ENCODE measurements around the gene SERPIND1. TPM values are rescaled to one million over a fixed set of nuclear protein-coding genes. Genes with fewer than 3 reads are reported as not detected.

The SERPIND1 gene
- total and polyA plus RNA-seq, 2 of the 8 experiments (the other 6 are each of a cell fraction or from before 2014, with no cell fraction given), result not detected

DNA sequence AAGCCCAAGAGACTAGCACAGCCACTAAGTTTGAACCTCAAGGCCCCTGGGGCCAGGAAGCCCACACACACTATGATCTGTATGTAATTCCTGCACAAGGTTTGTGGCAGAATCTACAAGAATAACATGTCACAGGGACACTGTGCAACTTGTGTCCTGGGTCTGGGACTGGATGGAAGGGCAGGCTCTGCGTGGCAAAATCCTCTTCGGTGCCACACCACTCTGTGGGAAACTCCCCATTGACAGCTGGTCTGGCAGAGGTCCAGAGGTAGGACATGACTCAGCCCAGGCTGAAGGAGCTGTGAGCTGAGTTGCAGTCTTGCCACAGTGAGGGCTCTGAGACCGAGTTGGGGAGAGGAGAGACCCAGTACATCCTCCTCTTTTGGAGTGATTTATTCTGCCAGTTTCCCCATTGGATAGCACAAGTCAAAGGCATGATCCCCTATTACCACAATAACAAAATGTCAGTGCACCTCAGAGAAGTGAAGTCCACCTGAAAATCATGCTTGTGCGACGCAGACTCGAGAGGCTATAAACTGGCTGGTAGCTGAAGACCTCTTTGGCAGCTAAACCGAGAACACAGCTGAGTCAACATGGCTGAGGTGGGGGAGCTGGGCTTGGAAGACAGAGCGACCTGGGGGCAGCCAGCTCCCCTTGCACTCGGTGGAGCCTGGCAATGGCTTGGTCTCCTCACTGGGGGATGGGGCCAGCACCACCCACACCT lies 23.3 kb upstream of the SERPIND1 start (continued):
- TF ChIP-seq, protein P1, sequence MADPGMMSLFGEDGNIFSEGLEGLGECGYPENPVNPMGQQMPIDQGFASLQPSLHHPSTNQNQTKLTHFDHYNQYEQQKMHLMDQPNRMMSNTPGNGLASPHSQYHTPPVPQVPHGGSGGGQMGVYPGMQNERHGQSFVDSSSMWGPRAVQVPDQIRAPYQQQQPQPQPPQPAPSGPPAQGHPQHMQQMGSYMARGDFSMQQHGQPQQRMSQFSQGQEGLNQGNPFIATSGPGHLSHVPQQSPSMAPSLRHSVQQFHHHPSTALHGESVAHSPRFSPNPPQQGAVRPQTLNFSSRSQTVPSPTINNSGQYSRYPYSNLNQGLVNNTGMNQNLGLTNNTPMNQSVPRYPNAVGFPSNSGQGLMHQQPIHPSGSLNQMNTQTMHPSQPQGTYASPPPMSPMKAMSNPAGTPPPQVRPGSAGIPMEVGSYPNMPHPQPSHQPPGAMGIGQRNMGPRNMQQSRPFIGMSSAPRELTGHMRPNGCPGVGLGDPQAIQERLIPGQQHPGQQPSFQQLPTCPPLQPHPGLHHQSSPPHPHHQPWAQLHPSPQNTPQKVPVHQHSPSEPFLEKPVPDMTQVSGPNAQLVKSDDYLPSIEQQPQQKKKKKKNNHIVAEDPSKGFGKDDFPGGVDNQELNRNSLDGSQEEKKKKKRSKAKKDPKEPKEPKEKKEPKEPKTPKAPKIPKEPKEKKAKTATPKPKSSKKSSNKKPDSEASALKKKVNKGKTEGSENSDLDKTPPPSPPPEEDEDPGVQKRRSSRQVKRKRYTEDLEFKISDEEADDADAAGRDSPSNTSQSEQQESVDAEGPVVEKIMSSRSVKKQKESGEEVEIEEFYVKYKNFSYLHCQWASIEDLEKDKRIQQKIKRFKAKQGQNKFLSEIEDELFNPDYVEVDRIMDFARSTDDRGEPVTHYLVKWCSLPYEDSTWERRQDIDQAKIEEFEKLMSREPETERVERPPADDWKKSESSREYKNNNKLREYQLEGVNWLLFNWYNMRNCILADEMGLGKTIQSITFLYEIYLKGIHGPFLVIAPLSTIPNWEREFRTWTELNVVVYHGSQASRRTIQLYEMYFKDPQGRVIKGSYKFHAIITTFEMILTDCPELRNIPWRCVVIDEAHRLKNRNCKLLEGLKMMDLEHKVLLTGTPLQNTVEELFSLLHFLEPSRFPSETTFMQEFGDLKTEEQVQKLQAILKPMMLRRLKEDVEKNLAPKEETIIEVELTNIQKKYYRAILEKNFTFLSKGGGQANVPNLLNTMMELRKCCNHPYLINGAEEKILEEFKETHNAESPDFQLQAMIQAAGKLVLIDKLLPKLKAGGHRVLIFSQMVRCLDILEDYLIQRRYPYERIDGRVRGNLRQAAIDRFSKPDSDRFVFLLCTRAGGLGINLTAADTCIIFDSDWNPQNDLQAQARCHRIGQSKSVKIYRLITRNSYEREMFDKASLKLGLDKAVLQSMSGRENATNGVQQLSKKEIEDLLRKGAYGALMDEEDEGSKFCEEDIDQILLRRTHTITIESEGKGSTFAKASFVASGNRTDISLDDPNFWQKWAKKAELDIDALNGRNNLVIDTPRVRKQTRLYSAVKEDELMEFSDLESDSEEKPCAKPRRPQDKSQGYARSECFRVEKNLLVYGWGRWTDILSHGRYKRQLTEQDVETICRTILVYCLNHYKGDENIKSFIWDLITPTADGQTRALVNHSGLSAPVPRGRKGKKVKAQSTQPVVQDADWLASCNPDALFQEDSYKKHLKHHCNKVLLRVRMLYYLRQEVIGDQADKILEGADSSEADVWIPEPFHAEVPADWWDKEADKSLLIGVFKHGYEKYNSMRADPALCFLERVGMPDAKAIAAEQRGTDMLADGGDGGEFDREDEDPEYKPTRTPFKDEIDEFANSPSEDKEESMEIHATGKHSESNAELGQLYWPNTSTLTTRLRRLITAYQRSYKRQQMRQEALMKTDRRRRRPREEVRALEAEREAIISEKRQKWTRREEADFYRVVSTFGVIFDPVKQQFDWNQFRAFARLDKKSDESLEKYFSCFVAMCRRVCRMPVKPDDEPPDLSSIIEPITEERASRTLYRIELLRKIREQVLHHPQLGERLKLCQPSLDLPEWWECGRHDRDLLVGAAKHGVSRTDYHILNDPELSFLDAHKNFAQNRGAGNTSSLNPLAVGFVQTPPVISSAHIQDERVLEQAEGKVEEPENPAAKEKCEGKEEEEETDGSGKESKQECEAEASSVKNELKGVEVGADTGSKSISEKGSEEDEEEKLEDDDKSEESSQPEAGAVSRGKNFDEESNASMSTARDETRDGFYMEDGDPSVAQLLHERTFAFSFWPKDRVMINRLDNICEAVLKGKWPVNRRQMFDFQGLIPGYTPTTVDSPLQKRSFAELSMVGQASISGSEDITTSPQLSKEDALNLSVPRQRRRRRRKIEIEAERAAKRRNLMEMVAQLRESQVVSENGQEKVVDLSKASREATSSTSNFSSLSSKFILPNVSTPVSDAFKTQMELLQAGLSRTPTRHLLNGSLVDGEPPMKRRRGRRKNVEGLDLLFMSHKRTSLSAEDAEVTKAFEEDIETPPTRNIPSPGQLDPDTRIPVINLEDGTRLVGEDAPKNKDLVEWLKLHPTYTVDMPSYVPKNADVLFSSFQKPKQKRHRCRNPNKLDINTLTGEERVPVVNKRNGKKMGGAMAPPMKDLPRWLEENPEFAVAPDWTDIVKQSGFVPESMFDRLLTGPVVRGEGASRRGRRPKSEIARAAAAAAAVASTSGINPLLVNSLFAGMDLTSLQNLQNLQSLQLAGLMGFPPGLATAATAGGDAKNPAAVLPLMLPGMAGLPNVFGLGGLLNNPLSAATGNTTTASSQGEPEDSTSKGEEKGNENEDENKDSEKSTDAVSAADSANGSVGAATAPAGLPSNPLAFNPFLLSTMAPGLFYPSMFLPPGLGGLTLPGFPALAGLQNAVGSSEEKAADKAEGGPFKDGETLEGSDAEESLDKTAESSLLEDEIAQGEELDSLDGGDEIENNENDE (IDR thresholded peaks at IDR 0.05; ENCODE audit: insufficient replicate concordance, low read length), result no peak
- TF ChIP-seq JUN (IDR thresholded peaks at IDR 0.05; ENCODE audit: low read depth, low read length) (no peak), BRCA1 (IDR thresholded peaks at IDR 0.05; ENCODE audit: low read depth, low read length) (no peak), KDM5A (IDR thresholded peaks at IDR 0.05; ENCODE audit: low read length) (no peak), ZNF274 (IDR thresholded peaks at IDR 0.05; ENCODE audit: borderline replicate concordance, extremely low read depth, low read length) (no peak), USF2 (IDR thresholded peaks at IDR 0.05; ENCODE audit: low read length) (no peak), TEAD4 (IDR thresholded peaks at IDR 0.05; ENCODE audit: low read depth, low read length) (no peak), RAD21 (IDR thresholded peaks at IDR 0.05 in 1 of 2, conservative IDR thresholded peaks at IDR 0.05 in 1 of 2; ENCODE audit: low read depth in 2 of 2, low read length in 2 of 2) (no peak)

All from H1 (cell line).